Panc1 (cell line): ENCODE measurements around the gene AHI1. TPM values are rescaled to one million over a fixed set of nuclear protein-coding genes. Genes with fewer than 3 reads are reported as not detected.

Experiments
- ATAC-seq: fragments of 200-7000 bp; cut with Tn5 transposase; 2 replicates; pipeline ENCODE4 v1.9.1; 2020; ENCODE audit warnings: mild to moderate bottlenecking, moderate library complexity
- BruUV-seq: library from RNA; stranded (reverse); fragments of 400-500 nt; replicated peaks from 2 replicates; lab custom pipeline; 2021; lab: Mats Ljungman, UMichigan
- CTCF ChIA-PET: fragments of 300-600 bp; sonication (Branson Sonifier 250); formaldehyde crosslinking; loops from one replicate; lab custom pipeline; 2022; ENCODE audit warnings: antibody characterized with exemption; lab: Charles Lee
- POLR2A ChIA-PET: fragments of 300-600 bp; sonication (Branson Sonifier 250); formaldehyde crosslinking; loops from one replicate; lab custom pipeline; 2022; ENCODE audit warnings: antibody characterized with exemption; lab: Charles Lee
- DNase-seq: peaks from one replicate; pipeline ENCODE4 v3.0.0-alpha.2; 2010; ENCODE audit warnings: low read depth, low spot score
- H3K27ac ChIP-seq: 2 replicates; pipeline ENCODE4 v1.5.1; 2011; ENCODE audit warnings: mild to moderate bottlenecking, low read length, inconsistent platforms
- H3K27me3 ChIP-seq: fragments of 200-500 bp; sonication (Bioruptor generic); 2 replicates; pipeline ENCODE4 v1.6.0; 2014; ENCODE audit warnings: low read length, inconsistent platforms; ENCODE audit not compliant: control insufficient read depth, insufficient read depth
- H3K36me3 ChIP-seq: fragments of 200-500 bp; sonication (Bioruptor generic); 2 replicates; pipeline ENCODE4 v1.5.1; 2014; ENCODE audit warnings: inconsistent platforms, mild to moderate bottlenecking, low read length, moderate library complexity; ENCODE audit not compliant: control insufficient read depth, insufficient read depth
- H3K4me1 ChIP-seq: 2 replicates; pipeline ENCODE4 v1.5.1; 2011; ENCODE audit warnings: inconsistent platforms, mild to moderate bottlenecking, low read length, moderate library complexity; ENCODE audit not compliant: control insufficient read depth, insufficient read depth
- H3K4me3 ChIP-seq, 2 experiments: 2 replicates each; pipeline ENCODE4 v1.5.1; 2011 to 2012; ENCODE audit warnings: low read depth in 2 of 2, low read length in 2 of 2, mild to moderate bottlenecking in 2 of 2, inconsistent platforms in 1 of 2, moderate library complexity in 1 of 2
- H3K9me3 ChIP-seq: fragments of 200-500 bp; sonication (Bioruptor generic); 2 replicates; pipeline ENCODE4 v1.5.1; 2014; ENCODE audit warnings: low read depth, mild to moderate bottlenecking, inconsistent platforms, low read length, moderate library complexity; ENCODE audit not compliant: control insufficient read depth, insufficient read depth
- POLR2AphosphoS5 ChIP-seq: IDR thresholded peaks from 2 replicates; pipeline ENCODE4 v1.6.1; 2012; ENCODE audit warnings: mild to moderate bottlenecking, low read depth, low read length, moderate library complexity
- SIN3A ChIP-seq: IDR thresholded peaks from 2 replicates; pipeline ENCODE4 v1.6.1; 2012; ENCODE audit warnings: low read depth, mild to moderate bottlenecking, low read length, moderate library complexity, borderline replicate concordance; ENCODE audit not compliant: insufficient read depth
- TCF7L2 ChIP-seq: IDR thresholded peaks from 2 replicates; pipeline ENCODE4 v1.6.1; 2011; ENCODE audit warnings: mild to moderate bottlenecking, low read depth, low read length, inconsistent platforms
- in situ Hi-C: cut with HindIII; loops from 2 replicates; pipeline ENCODE4 v1.10.0; 2016; ENCODE audit warnings: low sequenced_read_pairs, low pct_unique_long_range_greater_than_20kb
- intact Hi-C: fragments of 100-400 bp; cut with micrococcal nuclease; formaldehyde crosslinking; loops from one replicate; pipeline ENCODE4 v1.10.0; 2022; ENCODE audit not compliant: unreplicated experiment
- total RNA-seq: library from RNA; stranded (reverse); gene quantifications from one replicate; pipeline ENCODE4 v1.2.1, GENCODE V29; 2021; ENCODE audit not compliant: unreplicated experiment
- TF ChIP-seq, protein P1 (sequence below), 2 experiments: IDR thresholded peaks; 2 replicates each; pipeline ENCODE4 v1.6.1; 2011 to 2012; ENCODE audit warnings: low read depth in 2 of 2, control low read depth in 1 of 2, low read length in 1 of 2, mild to moderate bottlenecking in 1 of 2, moderate library complexity in 1 of 2; ENCODE audit not compliant: insufficient read depth in 1 of 2
- TF ChIP-seq, protein P2 (sequence below): fragments of 450-650 bp; IDR thresholded peaks from 2 replicates; pipeline ENCODE4 v1.5.1; 2017; ENCODE audit warnings: mild to moderate bottlenecking

The AHI1 gene
- total RNA-seq, 1 experiment from 2014 or later: 22.3 TPM

DNA sequence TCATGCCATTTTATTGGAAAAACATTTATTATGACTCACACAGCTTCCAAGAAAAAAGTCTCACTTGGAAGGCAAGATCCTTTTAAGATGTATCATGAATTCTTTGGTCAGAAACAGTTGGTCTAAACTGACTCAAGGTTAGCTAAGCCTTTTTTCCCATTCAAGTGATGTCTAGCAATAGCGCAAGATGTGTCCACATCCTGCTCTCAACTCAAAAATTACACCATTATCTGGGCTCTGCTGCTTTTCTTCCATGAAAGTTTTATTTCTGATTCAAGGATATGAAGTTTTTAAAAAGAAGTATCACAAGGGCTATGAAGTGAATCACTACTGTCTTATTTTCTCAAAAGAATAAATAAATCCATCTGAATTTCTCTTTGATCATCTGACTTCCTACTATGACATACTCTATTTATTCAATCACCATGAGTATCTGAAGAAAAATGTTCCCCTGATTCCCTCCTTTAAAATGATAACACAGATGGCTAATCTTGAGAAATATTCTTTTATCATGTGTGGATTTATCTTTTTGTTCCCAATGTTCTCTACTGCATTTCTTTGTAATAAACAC lies 139.2 kb downstream of the AHI1 start:
- DNase-seq: peak; percentile 45
- no peak overlapping the region for H3K4me3 ChIP-seq
- in situ Hi-C loops (no loop called here), intact Hi-C loops (no loop called here)
- ChIA-PET POLR2A (no interaction called here), CTCF (no interaction called here)
- no peaks in the 10 kb centered on the region for H3K4me1 ChIP-seq
- no peaks in the 10 kb centered on the region for H3K27me3 ChIP-seq
- ATAC-seq: no peak
- no peaks in the 10 kb centered on the region for H3K9me3 ChIP-seq
- TF ChIP-seq, protein P1, sequence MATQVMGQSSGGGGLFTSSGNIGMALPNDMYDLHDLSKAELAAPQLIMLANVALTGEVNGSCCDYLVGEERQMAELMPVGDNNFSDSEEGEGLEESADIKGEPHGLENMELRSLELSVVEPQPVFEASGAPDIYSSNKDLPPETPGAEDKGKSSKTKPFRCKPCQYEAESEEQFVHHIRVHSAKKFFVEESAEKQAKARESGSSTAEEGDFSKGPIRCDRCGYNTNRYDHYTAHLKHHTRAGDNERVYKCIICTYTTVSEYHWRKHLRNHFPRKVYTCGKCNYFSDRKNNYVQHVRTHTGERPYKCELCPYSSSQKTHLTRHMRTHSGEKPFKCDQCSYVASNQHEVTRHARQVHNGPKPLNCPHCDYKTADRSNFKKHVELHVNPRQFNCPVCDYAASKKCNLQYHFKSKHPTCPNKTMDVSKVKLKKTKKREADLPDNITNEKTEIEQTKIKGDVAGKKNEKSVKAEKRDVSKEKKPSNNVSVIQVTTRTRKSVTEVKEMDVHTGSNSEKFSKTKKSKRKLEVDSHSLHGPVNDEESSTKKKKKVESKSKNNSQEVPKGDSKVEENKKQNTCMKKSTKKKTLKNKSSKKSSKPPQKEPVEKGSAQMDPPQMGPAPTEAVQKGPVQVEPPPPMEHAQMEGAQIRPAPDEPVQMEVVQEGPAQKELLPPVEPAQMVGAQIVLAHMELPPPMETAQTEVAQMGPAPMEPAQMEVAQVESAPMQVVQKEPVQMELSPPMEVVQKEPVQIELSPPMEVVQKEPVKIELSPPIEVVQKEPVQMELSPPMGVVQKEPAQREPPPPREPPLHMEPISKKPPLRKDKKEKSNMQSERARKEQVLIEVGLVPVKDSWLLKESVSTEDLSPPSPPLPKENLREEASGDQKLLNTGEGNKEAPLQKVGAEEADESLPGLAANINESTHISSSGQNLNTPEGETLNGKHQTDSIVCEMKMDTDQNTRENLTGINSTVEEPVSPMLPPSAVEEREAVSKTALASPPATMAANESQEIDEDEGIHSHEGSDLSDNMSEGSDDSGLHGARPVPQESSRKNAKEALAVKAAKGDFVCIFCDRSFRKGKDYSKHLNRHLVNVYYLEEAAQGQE (IDR thresholded peaks at IDR 0.05; ENCODE audit: insufficient read depth in 1 of 2, low read depth in 2 of 2, low read length in 1 of 2): no peak
- TF ChIP-seq, protein P2, sequence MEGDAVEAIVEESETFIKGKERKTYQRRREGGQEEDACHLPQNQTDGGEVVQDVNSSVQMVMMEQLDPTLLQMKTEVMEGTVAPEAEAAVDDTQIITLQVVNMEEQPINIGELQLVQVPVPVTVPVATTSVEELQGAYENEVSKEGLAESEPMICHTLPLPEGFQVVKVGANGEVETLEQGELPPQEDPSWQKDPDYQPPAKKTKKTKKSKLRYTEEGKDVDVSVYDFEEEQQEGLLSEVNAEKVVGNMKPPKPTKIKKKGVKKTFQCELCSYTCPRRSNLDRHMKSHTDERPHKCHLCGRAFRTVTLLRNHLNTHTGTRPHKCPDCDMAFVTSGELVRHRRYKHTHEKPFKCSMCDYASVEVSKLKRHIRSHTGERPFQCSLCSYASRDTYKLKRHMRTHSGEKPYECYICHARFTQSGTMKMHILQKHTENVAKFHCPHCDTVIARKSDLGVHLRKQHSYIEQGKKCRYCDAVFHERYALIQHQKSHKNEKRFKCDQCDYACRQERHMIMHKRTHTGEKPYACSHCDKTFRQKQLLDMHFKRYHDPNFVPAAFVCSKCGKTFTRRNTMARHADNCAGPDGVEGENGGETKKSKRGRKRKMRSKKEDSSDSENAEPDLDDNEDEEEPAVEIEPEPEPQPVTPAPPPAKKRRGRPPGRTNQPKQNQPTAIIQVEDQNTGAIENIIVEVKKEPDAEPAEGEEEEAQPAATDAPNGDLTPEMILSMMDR: no peak
- TF ChIP-seq SIN3A: no peak
- no peak for TF ChIP-seq POLR2AphosphoS5
- no peak for TF ChIP-seq TCF7L2
- BruUV-seq: no TSS peak
- no peaks in the 10 kb centered on the region for H3K36me3 ChIP-seq
- H3K27ac ChIP-seq: no peak overlapping the region

- H3K9me3 ChIP-seq: no peaks in the 10 kb centered on the region
- intact Hi-C loops: no loop called here
- CTCF ChIA-PET: no interaction called here
- TF ChIP-seq POLR2AphosphoS5: no peak
- TF ChIP-seq, protein P1 (IDR thresholded peaks at IDR 0.05; ENCODE audit: insufficient read depth in 1 of 2, low read depth in 2 of 2, low read length in 1 of 2): no peak
- no peak for TF ChIP-seq TCF7L2
- TF ChIP-seq, protein P2: no peak
- no peak for TF ChIP-seq SIN3A
- DNase-seq: no peak
- H3K4me3 ChIP-seq: no peak overlapping the region
- H3K27ac ChIP-seq: no peak overlapping the region
- ATAC-seq: no peak
- H3K4me1 ChIP-seq: no peaks in the 10 kb centered on the region
- no peaks in the 10 kb centered on the region for H3K36me3 ChIP-seq
- no peaks in the 10 kb centered on the region for H3K27me3 ChIP-seq
- BruUV-seq: no TSS peak
- POLR2A ChIA-PET: no interaction called here
- in situ Hi-C loops: no loop called here
Observed at GRCh38 chr6:135354407-135354806, 143.1 kb downstream of the AHI1 start.
